ENCODE data around the gene TEDC2.
A peak's percentile ranks its signal among the peaks of the same experiment; 100 is the strongest.

TEDC2 gene

GRCh38 chr16:2496223-2497115 lies 36.6 kb downstream of the TEDC2 start:
- no peak for DNase-seq (ENCODE audit: low spot score)

- no peak for DNase-seq (ENCODE audit: low spot score)
Observed at GRCh38 chr16:2497116-2497630, 37.3 kb downstream of the TEDC2 start.

DNA sequence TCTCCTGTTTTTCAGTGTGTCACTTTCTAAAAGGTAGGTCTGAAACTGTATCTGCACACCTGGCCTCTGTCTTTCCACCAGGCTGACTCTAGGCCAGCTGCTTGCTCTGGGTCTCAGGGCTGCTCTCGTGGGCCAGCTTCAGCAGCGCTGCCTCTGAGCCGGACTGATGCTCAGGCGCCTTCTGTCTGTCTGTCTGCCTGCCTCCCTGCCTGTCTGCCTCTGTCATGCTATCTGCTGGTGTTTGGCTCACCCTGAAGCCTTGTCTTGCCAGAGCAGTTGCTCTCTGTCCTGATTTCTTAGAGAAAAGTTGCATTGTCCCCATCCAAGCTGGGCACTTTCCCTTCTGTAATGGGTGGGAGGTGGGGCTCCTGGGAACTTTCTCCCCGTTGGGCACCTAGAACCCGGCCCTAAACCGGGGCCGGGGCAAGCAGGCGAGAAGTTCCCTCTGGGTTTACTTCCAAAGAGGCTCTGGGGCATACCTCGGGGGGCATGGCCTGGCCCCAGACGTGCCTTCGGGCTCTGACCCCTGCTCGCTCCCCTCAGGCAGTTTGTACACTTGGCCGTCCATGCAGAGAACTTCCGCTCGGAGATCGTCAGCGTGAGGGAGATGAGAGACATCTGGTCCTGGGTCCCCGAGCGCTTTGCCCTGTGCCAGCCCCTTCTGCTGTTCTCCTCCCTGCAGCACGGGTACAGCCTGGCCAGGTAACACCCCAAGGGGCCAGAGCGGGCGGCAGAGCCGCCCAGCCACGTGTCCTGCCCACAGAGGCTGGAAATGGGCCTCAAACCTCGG lies 38.0 kb downstream of the TEDC2 start:
- DNase-seq (ENCODE audit: low spot score): no peak

- DNase-seq (ENCODE audit: low spot score): no peak
Observed at GRCh38 chr16:2498531-2499253, 38.8 kb downstream of the TEDC2 start.

GRCh38 chr16:2499454-2499853 lies 39.5 kb downstream of the TEDC2 start:
- DNase-seq (ENCODE audit: low spot score): no peak

GRCh38 chr16:2499890-2500429 lies 40.1 kb downstream of the TEDC2 start:
- no peak for DNase-seq (ENCODE audit: low spot score)

GRCh38 chr16:2500430-2500917 lies 40.6 kb downstream of the TEDC2 start:
- no peak for DNase-seq (ENCODE audit: low spot score)

- peak; percentile 65 for DNase-seq (ENCODE audit: low spot score)
Observed at GRCh38 chr16:2500918-2501750, 41.2 kb downstream of the TEDC2 start.

GRCh38 chr16:2501946-2502895 lies 42.3 kb downstream of the TEDC2 start:
- no peak for DNase-seq (ENCODE audit: low spot score)

GRCh38 chr16:2505695-2506094 lies 45.8 kb downstream of the TEDC2 start:
- DNase-seq (ENCODE audit: low spot score): no peak

DNA sequence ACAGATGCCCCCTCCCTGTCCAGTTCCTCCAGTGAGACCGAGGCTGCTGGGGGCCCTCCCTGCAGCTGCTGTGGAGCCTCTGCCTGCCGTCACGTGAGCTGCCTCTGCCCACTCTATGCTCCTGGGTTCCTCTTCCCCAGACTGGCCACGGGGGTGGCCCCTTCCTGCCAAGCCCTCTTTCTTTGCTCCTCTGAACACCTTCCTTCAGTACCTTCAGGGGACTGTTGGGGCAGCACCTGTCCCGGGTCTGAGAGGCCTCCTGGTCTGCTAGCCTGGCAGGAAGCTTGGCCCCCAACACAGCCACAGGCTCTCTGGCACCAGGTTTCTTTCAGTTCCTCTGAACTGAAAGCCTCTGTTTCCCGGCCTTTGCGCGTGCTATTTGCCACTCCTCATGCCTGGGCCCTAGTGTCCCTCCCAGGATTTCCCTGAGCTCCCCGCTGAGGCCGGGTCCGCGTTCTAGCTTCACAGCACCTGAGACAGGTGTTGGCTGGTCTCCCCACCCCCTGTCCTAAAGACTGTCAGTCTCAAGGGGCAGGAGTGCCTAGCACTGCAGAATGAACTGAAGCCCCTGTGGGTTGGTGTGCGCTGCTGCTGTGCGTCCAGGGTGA lies 47.2 kb downstream of the TEDC2 start:
- DNase-seq (ENCODE audit: low spot score): no peak

- no peak for DNase-seq (ENCODE audit: low spot score)
Observed at GRCh38 chr16:2507665-2508064, 47.8 kb downstream of the TEDC2 start.

DNA sequence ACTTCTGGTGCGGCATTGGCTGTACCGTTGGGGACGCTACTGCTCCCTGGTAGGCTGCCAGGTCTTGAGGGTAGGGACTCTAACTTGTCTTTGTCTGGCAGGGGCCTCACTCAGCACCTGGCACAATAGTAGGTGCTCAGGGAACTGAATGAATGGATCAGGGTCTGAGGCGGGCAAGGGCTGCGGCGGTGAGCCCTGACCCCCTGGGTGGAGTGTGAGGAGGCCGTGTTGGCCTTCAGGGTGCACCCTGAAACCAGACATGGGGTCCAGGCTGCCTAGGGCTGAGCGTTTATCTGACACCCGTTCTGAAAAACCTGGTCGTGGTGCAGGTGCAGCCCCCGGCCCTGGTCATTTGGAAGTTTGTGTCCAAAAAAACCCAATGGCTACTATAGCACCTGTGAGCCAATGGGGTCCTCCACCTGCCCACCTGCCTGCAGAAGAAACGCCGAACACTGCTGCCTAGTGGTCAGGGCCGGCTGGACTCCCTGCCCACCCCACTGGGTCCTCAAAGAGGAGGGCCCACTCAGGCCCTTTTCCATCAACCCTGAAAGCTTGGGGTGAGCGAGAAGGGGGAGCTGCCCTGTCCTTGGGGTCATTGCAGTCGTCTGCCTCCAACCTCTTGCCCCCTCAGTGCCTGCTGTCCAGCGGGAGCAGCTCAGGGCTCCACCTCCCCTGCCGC lies 49.0 kb downstream of the TEDC2 start:
- no peak for DNase-seq (ENCODE audit: low spot score)

GRCh38 chr16:2511128-2511800 lies 51.4 kb downstream of the TEDC2 start:
- no peak for DNase-seq (ENCODE audit: low spot score)

DNA sequence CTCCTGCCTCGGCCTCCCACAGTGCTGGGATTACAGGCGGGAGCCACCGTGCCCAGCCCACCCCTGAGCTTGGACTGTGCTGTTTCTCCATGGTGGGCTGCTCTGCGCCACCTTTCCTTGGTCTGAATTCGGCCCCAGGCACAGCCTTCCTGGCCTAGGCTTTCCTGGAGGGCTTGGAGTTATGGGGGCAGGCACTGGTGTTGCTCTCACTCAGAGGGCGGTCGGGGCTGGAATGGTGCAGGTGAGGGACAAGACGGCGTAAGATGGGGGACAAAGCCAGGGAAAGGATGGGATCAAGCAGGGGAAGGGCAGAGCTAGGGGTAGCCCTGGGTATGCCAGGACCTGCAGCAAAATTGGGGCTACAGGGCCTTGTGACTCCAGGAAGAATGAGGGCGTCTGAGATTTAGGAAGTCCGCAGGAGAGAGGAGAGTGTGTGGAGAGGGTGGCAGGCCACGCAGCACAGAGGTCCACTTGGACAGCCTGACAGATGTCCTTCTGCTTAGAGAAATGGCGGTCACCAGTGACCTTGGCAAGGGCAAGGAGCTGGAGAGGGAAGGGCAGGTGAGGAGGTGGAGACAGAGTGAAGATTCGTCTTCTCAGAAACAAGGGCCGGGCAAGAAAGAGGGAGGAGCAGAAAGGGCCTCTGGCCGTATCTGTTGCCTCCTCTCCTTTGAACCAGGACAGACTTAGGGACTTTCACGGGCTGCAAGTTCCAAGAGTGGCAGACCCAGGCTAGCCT lies 52.3 kb downstream of the TEDC2 start:
- no peak for DNase-seq (ENCODE audit: low spot score)

- DNase-seq (ENCODE audit: low spot score): peak; percentile 37
Observed at GRCh38 chr16:2512735-2513404, 53.0 kb downstream of the TEDC2 start.

Measured in SW480 (cell line).